HepG2 (cell line): Measurements from ENCODE around the gene TBC1D19. TPM values are rescaled to one million over a fixed set of nuclear protein-coding genes. Genes with fewer than 3 reads are reported as not detected.

ENCODE experiments used
- ATAC-seq: fragments of 200-7000 bp; cut with Tn5 transposase; 3 replicates; pipeline ENCODE4 v1.9.1; 2020; ENCODE audit warnings: mild to moderate bottlenecking, moderate library complexity
- BruUV-seq: library from RNA; stranded (reverse); fragments of 400-500 nt; replicated peaks from 2 replicates; lab custom pipeline; 2021; lab: Mats Ljungman, UMichigan
- CTCF ChIA-PET: fragments of 300-600 bp; formaldehyde crosslinking; extraction: SDS; loops from one replicate; lab custom pipeline; 2021; ENCODE audit warnings: low total read pairs, inconsistent platforms, low intra/inter-chr PET ratio; lab: Yijun Ruan, JAX
- POLR2A ChIA-PET: fragments of 350-600 bp; sonication (Branson Sonifier 250); formaldehyde crosslinking; loops from one replicate; lab custom pipeline; 2020; ENCODE audit warnings: antibody characterized with exemption, inconsistent platforms; lab: Yijun Ruan, JAX
- DNase-seq: peaks from one replicate; pipeline ENCODE4 v3.0.0-alpha.2; 2015; ENCODE audit warnings: low spot score
- FAIRE-seq: peaks from 3 replicates; lab custom pipeline; 2011; peaks lifted over from hg19 to GRCh38; lab: Jason Lieb, UNC
- H2AFZ ChIP-seq: one replicate; pipeline ENCODE4 v1.6.1; 2011; ENCODE audit warnings: low read length, inconsistent platforms
- H3K27ac ChIP-seq: fragments of 300-600 bp; 3 replicates; pipeline ENCODE4 v1.8.0; 2011; ENCODE audit warnings: mixed run types, mild to moderate bottlenecking, mixed read lengths, low read length, inconsistent platforms; ENCODE audit not compliant: insufficient read depth; ENCODE audit errors: extremely low read length
- H3K27me3 ChIP-seq, 2 experiments: fragments of 200-600 bp in 1 of 2; 2 replicates in 1 of 2; 3 replicates in 1 of 2; pipeline versions ENCODE4 v1.6.0 to v1.8.0; 2011; ENCODE audit warnings: low read length in 2 of 2, mild to moderate bottlenecking in 2 of 2, moderate library complexity in 2 of 2, inconsistent platforms in 1 of 2; ENCODE audit not compliant: insufficient read depth in 2 of 2, control insufficient read depth in 1 of 2
- H3K36me3 ChIP-seq, 2 experiments: fragments of 200-600 bp in 1 of 2; replicated peaks in 1 of 2; 2 replicates in 1 of 2; 3 replicates in 1 of 2; pipeline versions ENCODE4 v1.5.1 to v1.8.0; 2011; ENCODE audit warnings: low read length in 2 of 2, inconsistent platforms in 1 of 2; ENCODE audit not compliant: insufficient read depth in 2 of 2, control insufficient read depth in 1 of 2
- H3K4me1 ChIP-seq: 2 replicates; pipeline ENCODE4 v1.5.1; 2012; ENCODE audit warnings: low read length, inconsistent platforms; ENCODE audit not compliant: insufficient read depth
- H3K4me2 ChIP-seq: 2 replicates; pipeline ENCODE4 v1.6.0; 2011; ENCODE audit warnings: low read depth, low read length, inconsistent platforms
- H3K4me3 ChIP-seq, 3 experiments: fragments of 200-600 bp in 1 of 3; sonication (generic), shearing (Covaris generic) in 1 of 3; replicated peaks in 1 of 3; 2 replicates each; pipeline ENCODE4 v1.5.1; 2011 to 2016; ENCODE audit warnings: low read length in 3 of 3, inconsistent platforms in 2 of 3, low read depth in 2 of 3, mild to moderate bottlenecking in 2 of 3, control low read depth in 1 of 3, mixed read lengths in 1 of 3; ENCODE audit not compliant: insufficient read depth in 1 of 3
- H3K79me2 ChIP-seq: one replicate; pipeline ENCODE4 v1.6.1; 2011; ENCODE audit warnings: low read length, inconsistent platforms; ENCODE audit not compliant: insufficient read depth
- H3K9ac ChIP-seq: 2 replicates; pipeline ENCODE4 v1.6.0; 2011; ENCODE audit warnings: mild to moderate bottlenecking, low read depth, low read length, inconsistent platforms; ENCODE audit not compliant: insufficient read depth
- H3K9me3 ChIP-seq: 2 replicates; pipeline ENCODE4 v1.5.1; 2012; ENCODE audit warnings: mild to moderate bottlenecking, low read length
- H4K20me1 ChIP-seq: 2 replicates; pipeline ENCODE4 v1.6.0; 2011; ENCODE audit warnings: inconsistent platforms, mild to moderate bottlenecking, low read length, moderate library complexity; ENCODE audit not compliant: insufficient read depth
- ASH2L ChIP-seq: fragments of 300-600, 200-600 bp; sonication (generic); IDR thresholded peaks from 2 replicates; pipeline ENCODE4 v1.7.0; 2017; ENCODE audit warnings: low read depth, mild to moderate bottlenecking, moderate library complexity, mixed read lengths, low read length; ENCODE audit not compliant: insufficient read length
- PAX8 ChIP-seq: sonication (generic); formaldehyde crosslinking; IDR thresholded peaks from 2 replicates; pipeline ENCODE4 v1.8.0; 2022; ENCODE audit warnings: mild to moderate bottlenecking, missing genetic modification reagents, borderline replicate concordance
- PRPF4 ChIP-seq: fragments of 200-400 bp; formaldehyde crosslinking; IDR thresholded peaks from 2 replicates; pipeline ENCODE4 v1.6.1; 2016; ENCODE audit warnings: low read length, low read depth; ENCODE audit not compliant: poor library complexity, severe bottlenecking
- ZNF12 ChIP-seq: sonication (generic); formaldehyde crosslinking; IDR thresholded peaks from 2 replicates; pipeline ENCODE4 v1.5.0; 2020; ENCODE audit warnings: missing genetic modification reagents
- ZNF547 ChIP-seq: sonication (generic); formaldehyde crosslinking; IDR thresholded peaks from 2 replicates; pipeline ENCODE4 v1.5.1; 2020; ENCODE audit warnings: mild to moderate bottlenecking, missing genetic modification reagents
- ZNF670 ChIP-seq: sonication (generic); formaldehyde crosslinking; IDR thresholded peaks from 2 replicates; pipeline ENCODE4 v1.8.0; 2022; ENCODE audit warnings: mild to moderate bottlenecking, missing genetic modification reagents, borderline replicate concordance
- WGBS: methylation state at CpG from one replicate; pipeline ENCODE4 v1.1.6; 2017; ENCODE audit warnings: low lambda C conversion rate; 5-methylcytosine and 5-hydroxymethylcytosine counted together
- in situ Hi-C: cut with HindIII; loops from 2 replicates; pipeline ENCODE4 v1.10.0; 2017; ENCODE audit warnings: low pct_unique_long_range_greater_than_20kb; ENCODE audit not compliant: extremely low pct_ligation_motif_present
- intact Hi-C: fragments of 100-400 bp; cut with micrococcal nuclease; formaldehyde crosslinking; loops from one replicate; pipeline ENCODE4 v1.10.0; 2022; ENCODE audit not compliant: unreplicated experiment
- polyA plus RNA-seq, 8 experiments: library from polyadenylated mRNA; depleted of rRNA in 3 of 8; stranded (reverse) in 7 of 8; unstranded in 1 of 8; fragments of >200 nt; fragmentation: Illumina TruSeq in 4 of 8; extraction: Trizol in 4 of 8; gene quantifications; 2 replicates each; pipeline versions ENCODE4 v1.2.1 to v1.2.3, GENCODE V29; 2011 to 2016; ENCODE audit warnings: low read depth in 4 of 8, missing spikeins in 1 of 8, mixed read lengths in 1 of 8; ENCODE audit not compliant: insufficient read depth in 1 of 8
- total RNA-seq, 5 experiments: library from RNA; depleted of rRNA; stranded (reverse); fragments of >200 nt; fragmentation: Illumina TruSeq; extraction: Trizol; gene quantifications; 2 replicates each; pipeline ENCODE4 v1.2.3, GENCODE V29; 2016; ENCODE audit warnings: low read depth in 1 of 5
- TF ChIP-seq, protein P1 (sequence below): sonication (generic); formaldehyde crosslinking; IDR thresholded peaks from 2 replicates; pipeline ENCODE4 v1.8.0; 2022; ENCODE audit warnings: missing genetic modification reagents, mild to moderate bottlenecking, inconsistent platforms, borderline replicate concordance
- TF ChIP-seq, protein P2 (sequence below): sonication (generic); formaldehyde crosslinking; IDR thresholded peaks from 2 replicates; pipeline ENCODE4 v1.4.0; 2020; ENCODE audit warnings: mild to moderate bottlenecking, low read depth, missing genetic modification reagents
- TF ChIP-seq, protein P3 (sequence below), 2 experiments: sonication (generic) in 1 of 2; formaldehyde crosslinking in 1 of 2; IDR thresholded peaks; 2 replicates each; pipeline versions ENCODE4 v1.6.1 to v1.9.0; 2014 to 2022; ENCODE audit warnings: antibody characterized with exemption in 1 of 2, borderline replicate concordance in 1 of 2, inconsistent platforms in 1 of 2, low read depth in 1 of 2, missing genetic modification reagents in 1 of 2
- TF ChIP-seq, protein P4 (sequence below): sonication (generic); formaldehyde crosslinking; IDR thresholded peaks from 2 replicates; pipeline ENCODE4 v1.5.0; 2020; ENCODE audit warnings: mild to moderate bottlenecking, missing genetic modification reagents

The TBC1D19 gene
- total and polyA plus RNA-seq, 2 of the 13 experiments (the other 11 are each of a cell fraction or from before 2014, with no cell fraction given) = 1.6 to 3.5 TPM

DNA sequence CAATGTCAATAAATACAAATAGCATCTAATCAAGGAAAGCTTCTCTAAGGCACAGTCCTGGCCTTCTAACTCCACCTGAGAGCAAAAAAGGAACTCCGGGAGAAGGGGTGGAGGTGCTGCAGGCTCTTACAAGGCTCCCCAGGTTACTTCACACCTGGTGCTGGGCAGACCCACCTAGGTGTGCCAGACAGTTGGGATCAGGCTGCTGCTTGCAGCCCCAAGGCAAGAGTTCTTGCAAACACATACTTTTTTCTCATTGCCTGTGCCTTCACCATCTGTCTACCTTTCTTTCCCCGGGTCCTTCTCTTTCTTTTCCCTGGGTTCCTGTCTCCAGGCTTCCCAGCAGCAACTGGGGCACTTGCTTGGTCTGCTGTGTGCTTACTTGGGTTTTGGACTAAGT is 195.3 kb downstream of the TBC1D19 start (continued):
- TF ChIP-seq, protein P1, sequence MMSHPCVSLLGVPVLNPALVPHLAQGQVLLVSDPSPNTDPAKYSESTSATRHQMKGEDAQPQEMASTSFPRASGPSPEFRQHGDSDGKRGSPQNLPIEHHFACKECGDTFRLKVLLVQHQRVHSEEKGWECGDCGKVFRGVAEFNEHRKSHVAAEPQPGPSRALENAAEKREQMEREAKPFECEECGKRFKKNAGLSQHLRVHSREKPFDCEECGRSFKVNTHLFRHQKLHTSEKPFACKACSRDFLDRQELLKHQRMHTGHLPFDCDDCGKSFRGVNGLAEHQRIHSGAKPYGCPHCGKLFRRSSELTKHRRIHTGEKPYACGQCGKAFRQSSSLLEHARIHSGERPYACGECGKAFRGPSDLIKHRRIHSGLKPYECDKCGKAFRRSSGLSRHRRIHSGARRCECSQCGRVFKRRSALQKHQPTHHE (CRISPR knock-in tag) = no peak
- no peak for TF ChIP-seq ASH2L

DNA sequence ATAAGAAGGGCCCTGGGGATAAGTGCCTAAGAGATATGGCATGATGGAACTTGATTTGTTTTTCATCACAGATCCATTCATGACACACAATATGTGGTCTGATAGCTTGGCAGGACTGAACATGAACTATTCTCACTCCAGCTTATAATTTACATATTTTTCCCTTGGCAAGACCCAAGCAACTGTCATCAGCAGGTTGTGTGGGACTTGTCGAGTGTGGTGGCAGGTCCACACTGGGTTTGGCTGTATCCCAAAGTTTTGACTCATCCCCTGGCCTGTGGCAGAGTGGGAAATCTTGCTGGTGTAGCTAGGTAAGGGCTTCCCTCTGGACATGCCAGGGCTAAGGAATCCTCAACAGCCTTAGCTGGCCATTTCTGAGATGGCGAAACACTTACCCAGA is 195.8 kb downstream of the TBC1D19 start:
- POLR2A ChIA-PET = no interaction called here
- in situ Hi-C loops (loop anchor here (25.0 kb wide), 1 partner anchor 233 kb away; no protein-coding TSS in a partner anchor), intact Hi-C loops (no loop called here)
- Histone ChIP-seq H3K27ac (no peak overlapping the region), H2AFZ (no peak overlapping the region), H3K9ac (no peak overlapping the region), H3K27me3 (no peaks in the 10 kb centered on the region), H3K4me3 (no peak overlapping the region), H3K4me2 (no peak overlapping the region), H3K36me3 (no peaks in the 10 kb centered on the region), H3K4me1 (no peaks in the 10 kb centered on the region), H3K79me2 (no peaks in the 10 kb centered on the region), H4K20me1 (no peaks in the 10 kb centered on the region), H3K9me3 (no peaks in the 10 kb centered on the region)
- DNase-seq = no peak
- CTCF ChIA-PET = no interaction called here
- no peak for ATAC-seq
- no TSS peak for BruUV-seq
- TF ChIP-seq ZNF12 (no peak), ZNF547 (no peak), PRPF4 (no peak), PAX8 (CRISPR knock-in tag) (no peak), ZNF670 (CRISPR knock-in tag) (no peak), ASH2L (no peak)
- TF ChIP-seq, protein P2, sequence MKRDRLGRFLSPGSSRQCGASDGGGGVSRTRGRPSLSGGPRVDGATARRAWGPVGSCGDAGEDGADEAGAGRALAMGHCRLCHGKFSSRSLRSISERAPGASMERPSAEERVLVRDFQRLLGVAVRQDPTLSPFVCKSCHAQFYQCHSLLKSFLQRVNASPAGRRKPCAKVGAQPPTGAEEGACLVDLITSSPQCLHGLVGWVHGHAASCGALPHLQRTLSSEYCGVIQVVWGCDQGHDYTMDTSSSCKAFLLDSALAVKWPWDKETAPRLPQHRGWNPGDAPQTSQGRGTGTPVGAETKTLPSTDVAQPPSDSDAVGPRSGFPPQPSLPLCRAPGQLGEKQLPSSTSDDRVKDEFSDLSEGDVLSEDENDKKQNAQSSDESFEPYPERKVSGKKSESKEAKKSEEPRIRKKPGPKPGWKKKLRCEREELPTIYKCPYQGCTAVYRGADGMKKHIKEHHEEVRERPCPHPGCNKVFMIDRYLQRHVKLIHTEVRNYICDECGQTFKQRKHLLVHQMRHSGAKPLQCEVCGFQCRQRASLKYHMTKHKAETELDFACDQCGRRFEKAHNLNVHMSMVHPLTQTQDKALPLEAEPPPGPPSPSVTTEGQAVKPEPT (CRISPR knock-in tag) = no peak
- TF ChIP-seq, protein P3, sequence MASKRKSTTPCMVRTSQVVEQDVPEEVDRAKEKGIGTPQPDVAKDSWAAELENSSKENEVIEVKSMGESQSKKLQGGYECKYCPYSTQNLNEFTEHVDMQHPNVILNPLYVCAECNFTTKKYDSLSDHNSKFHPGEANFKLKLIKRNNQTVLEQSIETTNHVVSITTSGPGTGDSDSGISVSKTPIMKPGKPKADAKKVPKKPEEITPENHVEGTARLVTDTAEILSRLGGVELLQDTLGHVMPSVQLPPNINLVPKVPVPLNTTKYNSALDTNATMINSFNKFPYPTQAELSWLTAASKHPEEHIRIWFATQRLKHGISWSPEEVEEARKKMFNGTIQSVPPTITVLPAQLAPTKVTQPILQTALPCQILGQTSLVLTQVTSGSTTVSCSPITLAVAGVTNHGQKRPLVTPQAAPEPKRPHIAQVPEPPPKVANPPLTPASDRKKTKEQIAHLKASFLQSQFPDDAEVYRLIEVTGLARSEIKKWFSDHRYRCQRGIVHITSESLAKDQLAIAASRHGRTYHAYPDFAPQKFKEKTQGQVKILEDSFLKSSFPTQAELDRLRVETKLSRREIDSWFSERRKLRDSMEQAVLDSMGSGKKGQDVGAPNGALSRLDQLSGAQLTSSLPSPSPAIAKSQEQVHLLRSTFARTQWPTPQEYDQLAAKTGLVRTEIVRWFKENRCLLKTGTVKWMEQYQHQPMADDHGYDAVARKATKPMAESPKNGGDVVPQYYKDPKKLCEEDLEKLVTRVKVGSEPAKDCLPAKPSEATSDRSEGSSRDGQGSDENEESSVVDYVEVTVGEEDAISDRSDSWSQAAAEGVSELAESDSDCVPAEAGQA (IDR thresholded peaks at IDR 0.05; ENCODE audit: low read depth) = no peak
- TF ChIP-seq, protein P3 (CRISPR knock-in tag; IDR thresholded peaks at IDR 0.05; ENCODE audit: borderline replicate concordance) = no peak
- TF ChIP-seq, protein P4, sequence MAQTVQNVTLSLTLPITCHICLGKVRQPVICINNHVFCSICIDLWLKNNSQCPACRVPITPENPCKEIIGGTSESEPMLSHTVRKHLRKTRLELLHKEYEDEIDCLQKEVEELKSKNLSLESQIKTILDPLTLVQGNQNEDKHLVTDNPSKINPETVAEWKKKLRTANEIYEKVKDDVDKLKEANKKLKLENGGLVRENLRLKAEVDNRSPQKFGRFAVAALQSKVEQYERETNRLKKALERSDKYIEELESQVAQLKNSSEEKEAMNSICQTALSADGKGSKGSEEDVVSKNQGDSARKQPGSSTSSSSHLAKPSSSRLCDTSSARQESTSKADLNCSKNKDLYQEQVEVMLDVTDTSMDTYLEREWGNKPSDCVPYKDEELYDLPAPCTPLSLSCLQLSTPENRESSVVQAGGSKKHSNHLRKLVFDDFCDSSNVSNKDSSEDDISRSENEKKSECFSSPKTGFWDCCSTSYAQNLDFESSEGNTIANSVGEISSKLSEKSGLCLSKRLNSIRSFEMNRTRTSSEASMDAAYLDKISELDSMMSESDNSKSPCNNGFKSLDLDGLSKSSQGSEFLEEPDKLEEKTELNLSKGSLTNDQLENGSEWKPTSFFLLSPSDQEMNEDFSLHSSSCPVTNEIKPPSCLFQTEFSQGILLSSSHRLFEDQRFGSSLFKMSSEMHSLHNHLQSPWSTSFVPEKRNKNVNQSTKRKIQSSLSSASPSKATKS (CRISPR knock-in tag) = no peak
- 76% methylated on average over 2 of the region's 2 CpGs for WGBS
- FAIRE-seq = no peak
